ENCODE data around the gene SLC12A1. TPM values are rescaled to one million over a fixed set of nuclear protein-coding genes. Genes with fewer than 3 reads are reported as not detected.

SLC12A1 gene
- not detected in 2 replicates for total RNA-seq

DNA sequence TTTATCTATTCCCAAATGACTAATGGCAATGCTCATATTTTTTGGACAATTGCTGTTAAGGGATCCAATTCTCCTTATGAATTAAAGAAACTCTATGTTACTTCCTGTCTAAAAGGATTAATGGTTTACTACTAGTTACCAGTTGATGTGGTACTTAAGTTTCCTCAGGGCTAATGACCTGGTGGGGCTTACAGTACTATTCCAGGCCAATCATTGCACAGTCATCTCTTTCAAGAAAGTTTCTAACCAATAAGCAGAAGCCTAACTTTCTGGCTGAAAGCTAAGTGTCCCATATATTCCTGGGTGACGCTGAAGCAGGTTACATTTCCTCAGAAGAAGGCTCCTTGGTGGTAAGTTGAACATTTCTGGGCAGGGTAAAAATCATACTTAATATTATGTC, at the start of gene SLC12A1:
Gene SLC12A1, plus strand, starts transcription at position 322 of the 400 bp plus-strand sequence. CDS start 1,418 bp downstream, outside the sequence.

DNA sequence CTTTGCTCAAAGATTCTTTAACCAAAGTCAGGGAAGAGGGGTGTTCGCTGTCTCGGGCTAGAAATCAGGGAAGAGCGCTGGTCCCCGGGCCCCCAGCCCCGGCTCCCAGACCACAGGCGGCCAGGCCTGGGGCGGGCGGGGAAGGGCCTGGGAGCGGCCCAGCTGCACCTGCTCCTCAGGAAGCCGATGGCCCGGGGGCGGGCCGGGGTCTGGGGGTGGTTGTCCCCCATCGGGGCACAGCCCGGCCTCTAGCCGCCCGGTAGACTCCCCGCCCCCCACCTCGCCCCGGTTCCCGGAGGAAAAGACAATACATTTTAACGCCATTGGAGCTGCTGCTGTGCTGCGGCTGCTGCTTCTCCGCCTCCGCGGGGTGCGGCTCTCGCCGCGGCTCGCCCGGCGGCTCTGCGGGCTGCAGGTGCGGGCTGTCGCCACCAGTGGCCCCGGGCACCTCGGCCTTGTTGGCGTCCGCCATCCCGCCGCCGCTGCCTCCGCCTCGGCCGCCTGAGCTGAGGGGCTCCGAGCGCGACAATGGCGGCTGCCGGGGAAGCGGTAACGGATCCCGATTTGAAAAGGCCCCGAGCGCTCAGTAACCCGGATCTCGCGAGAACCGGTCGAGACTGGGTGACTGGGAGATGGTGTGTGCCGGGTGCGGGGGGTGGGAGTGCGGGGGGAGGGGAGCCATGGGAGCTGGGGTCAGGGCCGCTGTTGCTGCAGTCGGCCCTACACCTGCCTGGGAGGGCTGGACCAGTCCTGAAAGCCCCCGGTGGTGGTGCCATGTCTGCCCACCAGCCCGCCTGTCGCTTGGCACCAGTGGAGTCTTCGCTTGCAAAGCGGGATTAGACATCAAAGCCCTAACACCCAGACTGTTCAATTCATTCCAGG, 28.1 kb upstream of the SLC12A1 start, which contains the start of gene MYEF2:
Gene MYEF2, minus strand, starts transcription at position 530 of the 882 bp plus-strand sequence. Its CDS starts 58 bp downstream, at position 472.

GRCh38 chr15:48191574-48192225, 14.4 kb upstream of the SLC12A1 start, which contains the start of gene CTXN2:
TSS of gene CTXN2 (plus strand) at chr15:48191665. CDS start at chr15:48201301, 9,636 bp downstream.

GRCh38 chr15:48330855-48331795, 125.0 kb downstream of the SLC12A1 start, which contains the start of gene DUT:
TSS of gene DUT (plus strand) at chr15:48331429. CDS start at chr15:48331516, 87 bp downstream.

Other genes with a start within 250 kb of the SLC12A1 start
- not detected in 2 replicates for gene SLC24A5, start 85.3 kb upstream of the SLC12A1 start, total RNA-seq
- 0.58 and 0.60 TPM in 2 replicates for gene MYEF2, start 28.0 kb upstream of the SLC12A1 start, total RNA-seq
- gene CTXN2, start 14.6 kb upstream of the SLC12A1 start, total RNA-seq, result not detected in 2 replicates
- gene DUT, start 125.1 kb downstream of the SLC12A1 start, total RNA-seq, result 62.7 and 78.6 TPM in 2 replicates

All from pericardium fibroblast (primary cell).